GM12878 (cell line): ENCODE measurements around the gene CCR3. TPM values are rescaled to one million over a fixed set of nuclear protein-coding genes. Genes with fewer than 3 reads are reported as not detected.
A peak's percentile ranks its signal among the peaks of the same experiment; 100 is the strongest.

Experiments
- ATAC-seq: fragments of 200-7000 bp; cut with Tn5 transposase; 3 replicates; pipeline ENCODE4 v1.9.1; 2020; ENCODE audit warnings: mild to moderate bottlenecking, moderate library complexity
- BruUV-seq: library from RNA; stranded (reverse); fragments of 400-500 nt; replicated peaks from 2 replicates; lab custom pipeline; 2021; lab: Mats Ljungman, UMichigan
- CTCF ChIA-PET: fragments of 300-600 bp; sonication (Branson Sonifier 250); formaldehyde crosslinking; extraction: SDS; loops from one replicate; lab custom pipeline; 2021; ENCODE audit warnings: inconsistent platforms; lab: Yijun Ruan, JAX
- POLR2A ChIA-PET: fragments of 350-600 bp; formaldehyde crosslinking; extraction: SDS; loops from one replicate; lab custom pipeline; 2021; ENCODE audit warnings: inconsistent platforms; lab: Charles Lee
- RAD21 ChIA-PET: fragments of 300-600 bp; sonication (Branson Sonifier 250); formaldehyde crosslinking; loops from one replicate; lab custom pipeline; 2023; ENCODE audit warnings: antibody characterized with exemption; ENCODE audit not compliant: unreplicated experiment; lab: Charles Lee
- SMC1A ChIA-PET: fragments of 300-600 bp; sonication (Branson Sonifier 250); formaldehyde crosslinking; loops from one replicate; lab custom pipeline; 2023; ENCODE audit not compliant: unreplicated experiment, uncharacterized antibody; lab: Charles Lee
- DNase-seq: peaks from one replicate; pipeline ENCODE4 v3.0.0-alpha.2; 2011; ENCODE audit warnings: low read depth, low spot score
- FAIRE-seq: peaks from 3 replicates; lab custom pipeline; 2011; peaks lifted over from hg19 to GRCh38; lab: Jason Lieb, UNC
- H2AFZ ChIP-seq: 2 replicates; pipeline ENCODE4 v1.6.0; 2011; ENCODE audit warnings: low read depth, low read length, control low read depth; ENCODE audit not compliant: control insufficient read depth
- H3K27ac ChIP-seq: 2 replicates; pipeline ENCODE4 v1.5.1; 2011; ENCODE audit warnings: control low read depth; ENCODE audit not compliant: control insufficient read depth, insufficient read depth
- H3K27me3 ChIP-seq, 2 experiments: replicated peaks in 1 of 2; 2 replicates each; pipeline versions ENCODE4 v1.6.0 to v1.6.1; 2011; ENCODE audit warnings: low read length in 1 of 2; ENCODE audit not compliant: control insufficient read depth in 2 of 2, insufficient read depth in 2 of 2
- H3K36me3 ChIP-seq, 2 experiments: 2 replicates each; pipeline ENCODE4 v1.5.1; 2011; ENCODE audit warnings: low read length in 1 of 2; ENCODE audit not compliant: control insufficient read depth in 2 of 2, insufficient read depth in 2 of 2
- H3K4me1 ChIP-seq: 2 replicates; pipeline ENCODE4 v1.6.1; 2011; ENCODE audit warnings: mild to moderate bottlenecking, low read length, moderate library complexity, mixed read lengths; ENCODE audit not compliant: control insufficient read depth, insufficient read depth
- H3K4me2 ChIP-seq: 2 replicates; pipeline ENCODE4 v1.6.0; 2011; ENCODE audit warnings: control low read depth; ENCODE audit not compliant: control insufficient read depth, insufficient read depth
- H3K4me3 ChIP-seq: fragments of 200-600 bp; sonication (generic); 2 replicates; pipeline ENCODE4 v1.5.1; 2016
- H3K79me2 ChIP-seq: 2 replicates; pipeline ENCODE4 v1.6.0; 2011; ENCODE audit warnings: low read length; ENCODE audit not compliant: control insufficient read depth, insufficient read depth
- H3K9ac ChIP-seq: 2 replicates; pipeline ENCODE4 v1.8.0; 2011; ENCODE audit warnings: low read length, control low read depth, mixed read lengths; ENCODE audit not compliant: control insufficient read depth, insufficient read depth
- H3K9me3 ChIP-seq: replicated peaks from 3 replicates; pipeline ENCODE4 v1.5.1; 2011; ENCODE audit warnings: mild to moderate bottlenecking, low read length; ENCODE audit not compliant: control insufficient read depth, insufficient read depth
- H4K20me1 ChIP-seq: 2 replicates; pipeline ENCODE4 v1.6.0; 2011; ENCODE audit not compliant: control insufficient read depth, insufficient read depth
- BHLHE40 ChIP-seq, 2 experiments: fragments of 450-650 bp in 1 of 2; IDR thresholded peaks; 2 replicates each; pipeline ENCODE4 v1.6.1; 2011 to 2017; ENCODE audit warnings: low read depth in 2 of 2, borderline replicate concordance in 1 of 2, improper control_type of control experiment in 1 of 2, low read length in 1 of 2, mild to moderate bottlenecking in 1 of 2
- CREB1 ChIP-seq: IDR thresholded peaks from 2 replicates; pipeline ENCODE4 v1.6.1; 2012; ENCODE audit warnings: low read depth, mild to moderate bottlenecking, inconsistent platforms
- KLF5 ChIP-seq: fragments of 450-650 bp; IDR thresholded peaks from 2 replicates; pipeline ENCODE4 v1.6.1; 2014; ENCODE audit warnings: mild to moderate bottlenecking; ENCODE audit not compliant: partially characterized antibody
- NBN ChIP-seq: fragments of 450-650 bp; IDR thresholded peaks from 2 replicates; pipeline ENCODE4 v1.6.1; 2016
- POLR2A ChIP-seq: IDR thresholded peaks from 2 replicates; pipeline ENCODE4 v1.6.1; 2011; ENCODE audit warnings: low read depth, mild to moderate bottlenecking, low read length
- SMC3 ChIP-seq: IDR thresholded peaks from 2 replicates; pipeline ENCODE4 v1.6.1; 2011; ENCODE audit warnings: low read length, improper control_type of control experiment, borderline replicate concordance
- YY1 ChIP-seq: IDR thresholded peaks from 2 replicates; pipeline ENCODE4 v1.6.1; 2011; ENCODE audit warnings: low read depth, mild to moderate bottlenecking, low read length
- ZNF384 ChIP-seq: IDR thresholded peaks from 2 replicates; pipeline ENCODE4 v1.6.1; 2012; ENCODE audit warnings: low read depth, mild to moderate bottlenecking, low read length, improper control_type of control experiment, borderline replicate concordance
- ZZZ3 ChIP-seq: IDR thresholded peaks from 2 replicates; pipeline ENCODE4 v1.6.1; 2011; ENCODE audit warnings: low read depth; ENCODE audit not compliant: control insufficient read depth, insufficient read length
- WGBS: methylation state at CpG from one replicate; pipeline ENCODE4 v1.1.6; 2016; ENCODE audit warnings: low lambda C conversion rate; ENCODE audit not compliant: insufficient replicate concordance, insufficient coverage; ENCODE audit errors: missing lambda C conversion rate; 5-methylcytosine and 5-hydroxymethylcytosine counted together
- in situ Hi-C: fragments of 300-500 bp; cut with MboI; formaldehyde crosslinking; loops from 9 replicates; pipeline ENCODE4 v1.14.3; 2018; ENCODE audit warnings: mixed read lengths
- intact Hi-C: fragments of 100-400 bp; cut with micrococcal nuclease; formaldehyde crosslinking; loops from one replicate; pipeline ENCODE4 v1.14.2; 2022; ENCODE audit not compliant: unreplicated experiment
- polyA plus RNA-seq, 11 experiments: library from polyadenylated mRNA; depleted of rRNA in 4 of 11; unstranded in 6 of 11; stranded (reverse) in 5 of 11; fragments of >200 nt; fragmentation: Nextera tagmentation in 4 of 11; fragmentation: Illumina TruSeq in 1 of 11; extraction: Ambion mirVana in 4 of 11; extraction: Trizol in 1 of 11; gene quantifications; 1 replicate in 1 of 11; 2 replicates in 10 of 11; pipeline versions ENCODE4 v1.2.1 to v1.2.3, GENCODE V29; 2011 to 2016; ENCODE audit warnings: inconsistent platforms in 2 of 11, missing spikeins in 2 of 11, low read depth in 1 of 11
- total RNA-seq, 4 experiments: library from RNA; depleted of rRNA in 3 of 4; stranded (reverse); fragments of >200 nt in 3 of 4; fragmentation: Illumina TruSeq in 1 of 4; extraction: Trizol in 1 of 4; gene quantifications; 2 replicates each; pipeline versions ENCODE4 v1.2.1 to v1.2.3, GENCODE V29; 2013 to 2021
- TF ChIP-seq, protein P1 (sequence below): IDR thresholded peaks from 2 replicates; pipeline ENCODE4 v1.6.1; 2011; ENCODE audit warnings: low read depth, mild to moderate bottlenecking, low read length, moderate library complexity, borderline replicate concordance; ENCODE audit errors: extremely low read depth
- TF ChIP-seq, protein P2 (sequence below), 3 experiments: IDR thresholded peaks in 2 of 3; conservative IDR thresholded peaks in 1 of 3; 2 replicates each; pipeline ENCODE4 v1.5.1; 2011; ENCODE audit warnings: low read depth in 3 of 3, low read length in 3 of 3, mild to moderate bottlenecking in 3 of 3, control low read depth in 2 of 3, moderate library complexity in 2 of 3, inconsistent platforms in 1 of 3, mixed read lengths in 1 of 3; ENCODE audit not compliant: control insufficient read depth in 2 of 3, insufficient read depth in 1 of 3; ENCODE audit errors: extremely low read depth in 1 of 3
- TF ChIP-seq, protein P3 (sequence below): fragments of 450-650 bp; IDR thresholded peaks from 2 replicates; pipeline ENCODE4 v1.6.1; 2018; ENCODE audit warnings: borderline replicate concordance, mild to moderate bottlenecking; ENCODE audit not compliant: partially characterized antibody
- TF ChIP-seq, protein P4 (sequence below): fragments of 450-650 bp; IDR thresholded peaks from 2 replicates; pipeline ENCODE4 v1.6.1; 2017; ENCODE audit warnings: mild to moderate bottlenecking, moderate library complexity

The CCR3 gene
- total and polyA plus RNA-seq, 10 of the 15 experiments (the other 5 are each of a cell fraction or from before 2014, with no cell fraction given): 0.13 to 0.78 (median 0.41) TPM; not detected in 1

DNA sequence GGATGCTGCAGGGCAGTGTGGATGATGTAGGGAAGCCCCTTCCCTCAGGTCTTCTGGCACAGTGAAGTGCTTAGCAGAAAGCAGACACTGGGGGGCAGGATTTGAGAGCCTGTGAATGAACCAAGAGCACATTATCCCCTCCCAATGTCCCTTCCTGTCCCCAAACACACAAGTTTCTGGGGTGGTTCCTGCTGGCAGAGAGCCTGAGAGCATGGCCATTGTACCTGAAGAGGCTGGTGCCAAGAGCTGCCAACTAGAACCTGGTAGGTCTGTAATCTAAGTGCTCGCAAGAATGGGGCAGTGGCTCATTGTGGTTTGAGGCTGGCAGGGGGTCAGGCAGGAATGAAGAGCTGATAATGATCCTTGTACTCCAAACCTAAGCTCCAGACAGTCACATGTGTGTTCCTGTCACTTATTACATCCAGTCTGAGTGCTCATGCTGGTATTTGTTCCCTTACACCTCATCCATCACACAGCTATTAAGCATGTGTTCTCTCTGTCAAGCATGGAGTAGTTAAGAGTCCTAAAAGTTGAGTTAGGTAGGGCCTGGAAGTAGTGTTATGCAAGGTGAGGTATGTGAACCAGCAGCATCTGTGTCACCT lies 27.4 kb upstream of the CCR3 start:
- Histone ChIP-seq H3K4me2 (no peak overlapping the region), H3K79me2 (no peaks in the 10 kb centered on the region), H3K9ac (no peak overlapping the region; the same call in 1 of the 2 replicates), H3K9me3 (no peaks in the 10 kb centered on the region), H3K36me3 (no peaks in the 10 kb centered on the region), H3K27me3 (peaks cover 0 to 5% of the 10 kb centered on the region in 2 experiments; a peak in 1 of 4 replicates), H3K27ac (no peak overlapping the region), H4K20me1 (no peaks in the 10 kb centered on the region), H3K4me3 (no peak overlapping the region), H3K4me1 (peaks cover 31% of the 10 kb centered on the region), H2AFZ (no peak overlapping the region)
- WGBS: 89% methylated on average over 1 of the region's 1 CpG
- no peak for DNase-seq
- ATAC-seq: peak; percentile 85
- ChIA-PET CTCF (interaction anchor here (0.6 to 8.0 kb wide), 33 partner anchors 10 to 273 kb away, joined by 3 to 555 read pairs (median 5); partner anchors contain the start of gene CCR5), POLR2A (interaction anchor here (1.4 to 1.8 kb wide), 3 partner anchors 154 to 162 kb away, joined by 4 to 10 read pairs (median 4); no protein-coding TSS in a partner anchor), RAD21 (interaction anchor here (0.8 to 14.4 kb wide), 16 partner anchors 24 to 276 kb away, joined by 3 to 421 read pairs (median 6); partner anchors contain the start of genes CCR3 and CCR5), SMC1A (interaction anchor here (0.7 to 7.2 kb wide), 20 partner anchors 8 to 167 kb away, joined by 3 to 434 read pairs (median 8); partner anchors contain the start of genes CCR1 and CCR5)
- intact Hi-C loops (loop anchor here (1.0 kb wide), 2 partner anchors 153 to 157 kb away; no protein-coding TSS in a partner anchor), in situ Hi-C loops (loop anchor here (5.0 to 10.0 kb wide), 2 partner anchors 157 to 270 kb away; partner anchors contain the start of genes CCR5 and CXCR6)
- BruUV-seq: no TSS peak
- FAIRE-seq: peak; percentile 78
- TF ChIP-seq NBN (no peak), ZZZ3 (no peak), POLR2A (no peak), KLF5 (no peak), SMC3 (peak; percentile 59), YY1 (peak; percentile 35; the same call in 1 of the 2 replicates), ZNF384 (no peak), BHLHE40 (IDR thresholded peaks at IDR 0.05; ENCODE audit: borderline replicate concordance in 1 of 2, low read depth in 2 of 2, low read length in 1 of 2) (no peak), CREB1 (no peak)
- TF ChIP-seq, protein P1, sequence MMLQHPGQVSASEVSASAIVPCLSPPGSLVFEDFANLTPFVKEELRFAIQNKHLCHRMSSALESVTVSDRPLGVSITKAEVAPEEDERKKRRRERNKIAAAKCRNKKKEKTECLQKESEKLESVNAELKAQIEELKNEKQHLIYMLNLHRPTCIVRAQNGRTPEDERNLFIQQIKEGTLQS: no peak
- TF ChIP-seq, protein P2, sequence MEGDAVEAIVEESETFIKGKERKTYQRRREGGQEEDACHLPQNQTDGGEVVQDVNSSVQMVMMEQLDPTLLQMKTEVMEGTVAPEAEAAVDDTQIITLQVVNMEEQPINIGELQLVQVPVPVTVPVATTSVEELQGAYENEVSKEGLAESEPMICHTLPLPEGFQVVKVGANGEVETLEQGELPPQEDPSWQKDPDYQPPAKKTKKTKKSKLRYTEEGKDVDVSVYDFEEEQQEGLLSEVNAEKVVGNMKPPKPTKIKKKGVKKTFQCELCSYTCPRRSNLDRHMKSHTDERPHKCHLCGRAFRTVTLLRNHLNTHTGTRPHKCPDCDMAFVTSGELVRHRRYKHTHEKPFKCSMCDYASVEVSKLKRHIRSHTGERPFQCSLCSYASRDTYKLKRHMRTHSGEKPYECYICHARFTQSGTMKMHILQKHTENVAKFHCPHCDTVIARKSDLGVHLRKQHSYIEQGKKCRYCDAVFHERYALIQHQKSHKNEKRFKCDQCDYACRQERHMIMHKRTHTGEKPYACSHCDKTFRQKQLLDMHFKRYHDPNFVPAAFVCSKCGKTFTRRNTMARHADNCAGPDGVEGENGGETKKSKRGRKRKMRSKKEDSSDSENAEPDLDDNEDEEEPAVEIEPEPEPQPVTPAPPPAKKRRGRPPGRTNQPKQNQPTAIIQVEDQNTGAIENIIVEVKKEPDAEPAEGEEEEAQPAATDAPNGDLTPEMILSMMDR (IDR thresholded peaks at IDR 0.05 in 2 of 3, conservative IDR thresholded peaks at IDR 0.05 in 1 of 3; ENCODE audit: control insufficient read depth in 2 of 3, extremely low read depth in 1 of 3, insufficient read depth in 1 of 3, low read depth in 3 of 3, low read length in 3 of 3): peak; percentile 44 to 64 (median 61); a peak in 5 of 6 replicates
- TF ChIP-seq, protein P3, sequence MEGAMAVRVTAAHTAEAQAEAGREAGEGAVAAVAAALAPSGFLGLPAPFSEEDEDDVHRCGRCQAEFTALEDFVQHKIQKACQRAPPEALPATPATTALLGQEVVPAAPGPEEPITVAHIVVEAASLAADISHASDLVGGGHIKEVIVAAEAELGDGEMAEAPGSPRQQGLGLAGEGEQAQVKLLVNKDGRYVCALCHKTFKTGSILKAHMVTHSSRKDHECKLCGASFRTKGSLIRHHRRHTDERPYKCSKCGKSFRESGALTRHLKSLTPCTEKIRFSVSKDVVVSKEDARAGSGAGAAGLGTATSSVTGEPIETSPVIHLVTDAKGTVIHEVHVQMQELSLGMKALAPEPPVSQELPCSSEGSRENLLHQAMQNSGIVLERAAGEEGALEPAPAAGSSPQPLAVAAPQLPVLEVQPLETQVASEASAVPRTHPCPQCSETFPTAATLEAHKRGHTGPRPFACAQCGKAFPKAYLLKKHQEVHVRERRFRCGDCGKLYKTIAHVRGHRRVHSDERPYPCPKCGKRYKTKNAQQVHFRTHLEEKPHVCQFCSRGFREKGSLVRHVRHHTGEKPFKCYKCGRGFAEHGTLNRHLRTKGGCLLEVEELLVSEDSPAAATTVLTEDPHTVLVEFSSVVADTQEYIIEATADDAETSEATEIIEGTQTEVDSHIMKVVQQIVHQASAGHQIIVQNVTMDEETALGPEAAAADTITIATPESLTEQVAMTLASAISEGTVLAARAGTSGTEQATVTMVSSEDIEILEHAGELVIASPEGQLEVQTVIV: no peak
- TF ChIP-seq, protein P4, sequence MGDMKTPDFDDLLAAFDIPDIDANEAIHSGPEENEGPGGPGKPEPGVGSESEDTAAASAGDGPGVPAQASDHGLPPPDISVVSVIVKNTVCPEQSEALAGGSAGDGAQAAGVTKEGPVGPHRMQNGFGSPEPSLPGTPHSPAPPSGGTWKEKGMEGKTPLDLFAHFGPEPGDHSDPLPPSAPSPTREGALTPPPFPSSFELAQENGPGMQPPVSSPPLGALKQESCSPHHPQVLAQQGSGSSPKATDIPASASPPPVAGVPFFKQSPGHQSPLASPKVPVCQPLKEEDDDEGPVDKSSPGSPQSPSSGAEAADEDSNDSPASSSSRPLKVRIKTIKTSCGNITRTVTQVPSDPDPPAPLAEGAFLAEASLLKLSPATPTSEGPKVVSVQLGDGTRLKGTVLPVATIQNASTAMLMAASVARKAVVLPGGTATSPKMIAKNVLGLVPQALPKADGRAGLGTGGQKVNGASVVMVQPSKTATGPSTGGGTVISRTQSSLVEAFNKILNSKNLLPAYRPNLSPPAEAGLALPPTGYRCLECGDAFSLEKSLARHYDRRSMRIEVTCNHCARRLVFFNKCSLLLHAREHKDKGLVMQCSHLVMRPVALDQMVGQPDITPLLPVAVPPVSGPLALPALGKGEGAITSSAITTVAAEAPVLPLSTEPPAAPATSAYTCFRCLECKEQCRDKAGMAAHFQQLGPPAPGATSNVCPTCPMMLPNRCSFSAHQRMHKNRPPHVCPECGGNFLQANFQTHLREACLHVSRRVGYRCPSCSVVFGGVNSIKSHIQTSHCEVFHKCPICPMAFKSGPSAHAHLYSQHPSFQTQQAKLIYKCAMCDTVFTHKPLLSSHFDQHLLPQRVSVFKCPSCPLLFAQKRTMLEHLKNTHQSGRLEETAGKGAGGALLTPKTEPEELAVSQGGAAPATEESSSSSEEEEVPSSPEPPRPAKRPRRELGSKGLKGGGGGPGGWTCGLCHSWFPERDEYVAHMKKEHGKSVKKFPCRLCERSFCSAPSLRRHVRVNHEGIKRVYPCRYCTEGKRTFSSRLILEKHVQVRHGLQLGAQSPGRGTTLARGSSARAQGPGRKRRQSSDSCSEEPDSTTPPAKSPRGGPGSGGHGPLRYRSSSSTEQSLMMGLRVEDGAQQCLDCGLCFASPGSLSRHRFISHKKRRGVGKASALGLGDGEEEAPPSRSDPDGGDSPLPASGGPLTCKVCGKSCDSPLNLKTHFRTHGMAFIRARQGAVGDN: no peak
